ENCODE measurements around the gene PDE11A. TPM values are rescaled to one million over a fixed set of nuclear protein-coding genes. Genes with fewer than 3 reads are reported as not detected.

PDE11A gene
- total RNA-seq, 1 donor from 2014 or later = 2.8 TPM

DNA sequence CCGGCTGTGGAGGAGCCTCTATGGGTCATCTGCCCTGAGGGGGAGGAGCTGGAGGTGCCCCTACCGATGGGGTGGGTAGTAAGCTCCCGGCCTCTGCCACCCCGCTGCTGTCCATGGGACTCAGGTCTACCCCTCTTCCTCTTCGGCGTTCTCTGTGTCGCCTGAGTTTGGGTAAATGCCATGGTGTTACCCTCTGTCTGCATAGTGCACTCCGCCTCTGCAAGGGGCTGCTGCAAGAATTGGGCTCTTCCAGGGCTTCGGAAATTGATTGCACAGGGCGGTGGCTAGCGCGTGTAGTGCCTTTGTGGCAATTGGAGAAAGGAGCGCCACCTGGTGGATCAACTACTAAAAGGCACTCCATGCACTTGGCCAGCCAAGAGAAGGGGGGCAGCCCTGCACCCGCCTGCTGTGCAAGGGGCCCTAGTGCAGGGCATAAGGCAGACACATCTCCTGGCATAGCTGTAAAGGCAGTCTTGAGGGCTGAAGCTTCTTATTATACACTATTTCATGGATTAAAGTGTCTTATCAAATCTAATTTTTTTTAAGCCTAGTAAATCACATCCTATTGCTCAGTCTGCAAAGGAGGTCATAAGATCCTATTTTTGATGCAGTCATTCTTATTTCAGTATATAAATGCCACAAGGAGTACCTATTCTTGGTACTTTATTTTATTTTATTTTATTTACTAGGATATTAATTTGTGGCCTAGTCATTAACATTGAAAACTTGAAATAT, 308.9 kb downstream of the PDE11A start:
- peak; percentile 79 for DNase-seq (ENCODE audit: low spot score)

DNA sequence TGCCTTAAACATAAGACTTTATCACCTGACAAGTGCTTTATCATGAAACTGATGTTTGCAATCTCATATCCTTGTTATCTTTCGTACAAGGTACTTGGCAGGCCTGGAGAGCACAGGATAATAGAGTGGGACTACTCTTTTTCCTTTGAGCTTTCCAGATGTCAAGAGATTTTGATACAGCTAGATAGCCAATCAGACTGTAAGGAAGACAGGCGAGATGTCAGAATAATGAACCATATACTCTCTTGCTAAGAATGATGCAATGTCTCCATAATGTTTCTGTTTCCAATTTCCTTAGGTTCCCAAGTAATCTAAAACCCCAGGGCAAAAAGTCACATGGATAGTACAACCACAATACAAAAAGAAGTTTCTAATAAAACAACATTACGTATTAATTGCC, 313.1 kb downstream of the PDE11A start:
- DNase-seq (ENCODE audit: low spot score) = no peak

DNA sequence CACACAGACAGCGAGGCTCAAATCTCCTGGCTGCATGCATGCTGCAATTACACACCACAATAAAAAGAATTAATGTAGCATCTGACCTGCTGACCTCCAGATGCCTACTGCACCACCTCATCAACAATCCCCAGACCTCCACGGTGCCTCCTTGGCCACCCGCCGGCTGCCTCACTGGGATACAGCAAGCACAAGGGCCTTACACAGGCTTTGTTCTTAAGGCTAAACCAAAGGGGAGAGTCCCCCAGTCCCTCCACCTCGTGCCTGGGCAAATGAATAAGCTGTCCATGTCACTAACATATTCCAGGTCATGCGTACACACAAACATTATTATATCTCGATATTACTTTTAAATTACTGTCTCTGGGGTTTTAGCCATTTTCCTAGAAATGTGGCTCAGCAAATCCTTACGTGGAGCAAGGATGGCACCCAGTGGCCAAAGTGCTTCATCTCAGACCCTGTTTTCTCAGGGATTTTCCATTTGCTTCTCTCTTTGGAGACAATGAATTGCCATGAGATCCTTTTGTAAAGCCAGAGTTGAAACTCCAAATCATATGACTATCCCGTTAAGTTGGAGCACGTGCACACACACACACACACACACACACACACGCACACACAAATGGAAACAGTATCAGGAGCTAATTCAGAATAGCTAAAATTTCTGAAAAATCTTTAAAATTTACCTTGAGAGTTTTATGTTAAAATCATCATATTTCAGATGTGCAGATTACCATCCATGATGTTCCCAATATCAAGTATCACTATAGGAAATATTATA, 313.8 kb downstream of the PDE11A start:
- DNase-seq (ENCODE audit: low spot score) = peak; percentile 17

DNA sequence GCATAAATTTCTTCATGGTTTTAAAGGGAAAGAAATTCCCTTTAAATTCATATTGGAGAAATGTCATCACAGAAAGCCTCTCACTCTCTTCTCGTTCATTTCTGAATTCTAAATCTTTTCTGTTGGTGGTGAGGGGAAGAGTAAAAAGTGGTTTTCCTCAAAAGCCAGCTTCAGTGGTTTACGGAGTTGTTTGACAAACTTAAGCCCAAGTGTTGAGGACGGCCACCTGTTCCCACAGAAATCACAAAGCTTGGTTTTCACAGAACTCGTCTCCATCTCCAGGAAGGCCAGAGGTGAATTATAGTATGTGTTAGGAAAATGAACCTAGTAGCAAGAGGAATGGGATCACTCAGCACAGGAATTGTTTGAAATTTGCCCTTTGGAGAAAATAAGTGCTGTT, 316.2 kb downstream of the PDE11A start:
- no peak for DNase-seq (ENCODE audit: low spot score)

DNA sequence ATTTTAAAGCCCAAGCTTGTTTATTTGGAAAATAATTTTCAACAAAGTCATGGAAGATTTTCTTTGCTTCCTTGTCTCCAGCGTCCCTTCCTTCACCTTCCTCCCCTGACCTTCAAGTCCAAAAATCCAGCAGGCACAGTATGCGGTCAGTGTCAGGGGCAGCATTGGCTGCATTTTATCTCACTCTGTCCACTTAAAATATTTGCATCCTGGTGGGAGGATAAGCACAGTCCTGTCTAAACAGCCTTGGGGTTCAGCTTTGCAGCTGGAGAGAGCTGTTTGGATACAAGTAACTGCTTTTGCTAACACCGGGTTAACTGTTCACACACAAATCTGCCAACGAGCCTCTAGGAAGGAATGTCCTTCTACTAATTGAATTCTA, 318.1 kb downstream of the PDE11A start:
- DNase-seq (ENCODE audit: low spot score) = no peak

DNA sequence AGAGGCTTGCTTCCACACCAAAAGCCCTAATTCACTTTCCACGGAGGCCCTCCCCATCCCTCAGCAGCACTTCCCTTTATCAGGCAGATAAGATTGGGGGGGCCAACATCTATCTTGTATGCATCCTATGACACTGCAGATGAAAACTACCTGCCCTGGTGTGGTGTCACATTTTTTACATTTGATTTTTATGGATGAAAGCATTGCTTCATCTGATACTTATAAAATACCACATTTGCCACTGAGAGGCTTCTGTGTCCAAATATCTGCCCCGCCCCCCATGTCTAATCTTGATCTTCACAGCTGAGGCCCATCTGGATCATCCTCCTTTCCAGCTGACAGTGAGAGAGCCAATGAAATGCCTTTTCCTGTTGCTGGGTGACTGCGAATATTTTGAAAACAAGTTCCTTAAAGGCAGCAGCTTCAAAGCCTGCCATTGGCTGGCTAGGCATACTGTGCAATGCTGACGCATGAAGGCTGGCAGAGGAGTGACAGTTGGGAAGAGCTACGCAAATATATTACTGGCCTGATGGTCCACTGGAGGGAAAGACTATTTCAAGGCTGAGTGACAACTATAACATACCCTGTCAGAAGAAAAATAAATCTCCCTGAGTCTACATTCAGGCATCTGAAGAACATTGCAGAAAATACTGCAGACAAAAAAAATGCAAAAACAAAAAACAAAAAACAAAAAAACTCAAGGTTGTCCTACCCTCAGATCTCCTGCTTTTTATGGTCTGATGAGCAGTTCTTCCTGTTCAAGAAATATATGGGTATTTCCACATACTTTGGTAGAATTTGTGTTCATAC, 318.7 kb downstream of the PDE11A start:
- peak; percentile 70 for DNase-seq (ENCODE audit: low spot score)

DNA sequence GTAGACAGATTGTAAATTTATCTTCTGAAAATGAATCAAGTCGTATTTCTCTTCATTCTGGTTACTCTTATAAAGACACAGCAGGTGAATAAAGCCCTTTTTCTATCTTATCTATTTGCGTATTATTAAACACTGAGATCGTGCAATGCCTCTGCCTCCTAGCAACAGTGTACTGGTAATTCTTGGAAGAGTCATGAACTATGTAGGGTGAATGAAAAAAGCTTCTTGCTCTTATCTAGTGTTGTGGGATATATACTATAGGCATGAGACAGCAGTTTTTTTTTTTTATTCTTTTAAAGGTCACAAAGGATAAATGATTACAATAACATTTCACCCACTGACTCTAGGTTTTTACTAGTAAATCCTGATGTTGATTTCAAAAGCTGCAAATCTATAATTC, 324.2 kb downstream of the PDE11A start:
- no peak for DNase-seq (ENCODE audit: low spot score)

DNA sequence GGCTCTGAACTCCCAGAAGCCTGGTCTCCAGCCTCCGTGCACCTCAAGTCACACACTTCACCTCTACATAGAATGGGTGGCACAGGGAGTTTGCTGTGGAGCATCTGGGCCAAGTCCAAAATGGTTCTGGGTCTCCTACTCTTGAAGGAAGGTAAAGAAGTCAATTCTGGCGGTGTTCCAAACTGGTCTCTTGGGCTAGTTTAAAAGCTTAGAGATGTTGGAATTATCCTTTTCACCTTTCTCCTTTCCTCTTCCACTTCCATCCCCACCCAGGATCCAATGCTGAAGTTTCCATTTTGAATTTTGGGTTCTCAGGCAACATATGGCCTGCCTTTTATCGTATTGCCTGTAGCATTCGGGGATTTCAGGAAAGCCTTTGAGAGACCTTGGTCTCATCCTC, 325.2 kb downstream of the PDE11A start:
- DNase-seq (ENCODE audit: low spot score) = no peak

DNA sequence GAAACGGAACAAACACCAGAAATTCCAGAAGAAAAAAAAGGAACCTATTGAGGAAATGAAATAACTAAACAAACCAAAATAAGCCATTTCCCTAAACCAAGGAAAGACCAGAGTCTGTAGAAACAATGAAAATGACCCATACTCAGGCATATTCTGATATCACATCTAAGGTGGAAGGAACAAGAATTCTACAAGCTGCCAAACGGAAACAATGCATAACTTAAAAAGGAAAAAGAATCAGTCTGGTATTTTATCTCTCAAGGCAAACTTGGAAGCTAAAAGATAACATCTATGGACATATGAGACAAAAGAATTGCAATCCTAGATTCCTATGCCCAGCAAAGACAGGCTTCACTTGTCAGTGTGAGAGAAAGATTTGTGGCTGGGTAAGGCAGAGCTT, 326.2 kb downstream of the PDE11A start:
- no peak for DNase-seq (ENCODE audit: low spot score)

DNA sequence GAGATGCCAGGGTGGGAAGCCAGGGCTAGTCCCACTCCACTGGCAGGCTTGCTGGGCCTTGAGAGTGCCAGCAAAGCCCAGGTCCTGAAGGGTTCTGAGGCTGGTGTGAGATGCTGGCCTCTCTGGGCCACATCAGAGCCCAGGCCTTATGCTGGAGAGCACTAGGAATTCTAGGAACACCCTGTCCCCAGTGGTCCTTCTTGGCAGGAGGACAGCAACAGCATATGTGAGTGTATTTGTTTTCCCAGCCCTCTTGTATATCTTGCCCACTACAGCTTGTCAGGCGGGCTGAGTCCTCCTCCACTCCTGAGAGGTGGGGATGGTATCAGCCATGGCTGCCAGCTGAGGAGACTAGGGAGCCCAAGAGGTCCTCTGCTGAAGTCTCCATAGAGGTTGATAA, 327.0 kb downstream of the PDE11A start:
- DNase-seq (ENCODE audit: low spot score) = no peak

DNA sequence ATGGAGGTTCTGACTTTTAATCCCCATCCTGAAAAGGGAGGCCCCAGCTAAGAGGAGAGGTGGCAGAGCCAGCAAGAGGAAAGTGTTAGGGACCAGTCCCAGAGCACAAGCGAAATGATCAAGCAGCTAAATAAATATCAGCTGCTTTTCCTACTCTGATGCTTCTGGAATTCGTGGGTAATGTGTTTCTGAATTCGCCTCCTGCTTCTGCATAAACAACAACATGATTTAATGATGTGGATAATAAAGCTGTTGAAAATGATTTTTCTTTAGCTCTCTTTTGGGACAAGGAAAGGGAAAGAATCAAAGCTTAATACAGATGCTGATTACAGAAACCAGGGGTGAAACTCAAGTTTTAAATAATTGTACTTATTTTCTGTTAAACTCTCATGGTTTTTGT, 329.7 kb downstream of the PDE11A start:
- no peak for DNase-seq (ENCODE audit: low spot score)

DNA sequence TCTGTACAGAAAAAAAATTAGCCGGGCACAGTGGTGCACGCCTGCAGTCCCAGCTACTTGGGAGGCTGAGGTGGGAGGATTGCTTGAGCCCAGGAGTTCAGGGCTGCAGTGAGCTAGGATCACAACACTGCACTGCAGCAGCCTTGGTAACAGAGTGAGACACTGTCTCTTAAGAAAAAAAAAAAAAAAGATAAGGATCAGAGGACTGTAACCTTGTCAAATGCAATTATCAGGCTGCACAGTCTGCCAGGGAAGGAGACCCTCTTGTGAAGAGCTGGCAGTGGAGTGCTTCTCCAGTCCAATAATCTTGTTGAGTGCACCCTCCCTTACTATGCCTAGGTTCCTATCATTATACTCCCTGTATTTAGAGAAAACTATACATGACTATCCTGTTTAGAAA, 330.7 kb downstream of the PDE11A start:
- DNase-seq (ENCODE audit: low spot score) = no peak

DNA sequence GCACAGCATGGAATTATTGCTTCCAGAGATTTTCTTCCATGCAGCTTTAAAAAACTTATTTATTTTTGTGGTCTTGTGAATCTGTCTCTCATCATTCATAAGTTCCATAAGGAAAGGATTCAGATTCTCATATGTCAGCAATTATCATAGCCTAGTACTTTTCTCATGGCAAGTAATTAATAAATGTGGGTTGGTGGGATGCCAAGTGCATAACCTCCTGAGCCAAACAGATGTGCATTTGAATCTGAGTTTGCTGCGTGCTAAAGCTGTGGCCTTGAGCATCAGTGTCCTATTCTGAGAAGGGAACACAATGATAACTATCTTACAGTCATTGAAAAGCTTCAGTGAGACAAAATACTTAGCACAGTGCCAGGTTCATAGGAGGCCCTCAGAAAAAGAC, 331.9 kb downstream of the PDE11A start:
- DNase-seq (ENCODE audit: low spot score) = no peak

DNA sequence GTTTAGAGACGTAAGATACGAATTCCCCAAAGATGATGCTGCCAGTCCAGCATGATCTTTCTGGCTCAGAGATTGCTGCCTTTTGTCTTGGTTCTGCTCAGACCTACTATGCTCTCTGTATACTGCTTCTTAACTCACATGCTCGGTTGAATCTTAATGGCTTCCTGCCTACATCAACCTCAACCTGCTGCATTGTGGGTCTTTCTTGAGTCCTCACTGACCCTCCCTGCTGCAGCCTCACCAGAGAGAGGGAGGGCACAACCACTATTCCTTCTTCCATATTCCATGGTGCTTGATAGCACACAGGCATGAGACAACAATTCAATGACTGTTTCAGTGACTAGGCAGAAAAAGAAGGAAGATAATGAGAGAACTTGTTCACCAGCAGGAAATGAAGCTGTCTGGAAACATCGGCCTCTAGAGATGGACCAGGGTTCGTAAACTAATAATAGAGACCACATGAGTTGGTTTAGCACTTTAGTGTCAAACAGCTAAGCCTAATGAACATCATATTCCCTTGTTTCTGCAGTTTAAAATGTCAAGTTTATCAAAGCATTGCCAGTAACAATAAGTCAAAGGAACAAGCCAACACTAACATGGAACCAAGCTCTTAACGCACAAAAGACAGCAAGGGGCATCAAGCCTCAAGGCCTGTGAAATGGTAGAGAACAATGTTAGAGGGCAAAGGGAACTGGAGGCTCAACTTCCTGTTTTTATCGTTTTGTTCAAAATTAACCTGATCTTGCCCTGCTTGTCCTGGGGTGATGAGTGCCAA, 333.9 kb downstream of the PDE11A start:
- no peak for DNase-seq (ENCODE audit: low spot score)

DNA sequence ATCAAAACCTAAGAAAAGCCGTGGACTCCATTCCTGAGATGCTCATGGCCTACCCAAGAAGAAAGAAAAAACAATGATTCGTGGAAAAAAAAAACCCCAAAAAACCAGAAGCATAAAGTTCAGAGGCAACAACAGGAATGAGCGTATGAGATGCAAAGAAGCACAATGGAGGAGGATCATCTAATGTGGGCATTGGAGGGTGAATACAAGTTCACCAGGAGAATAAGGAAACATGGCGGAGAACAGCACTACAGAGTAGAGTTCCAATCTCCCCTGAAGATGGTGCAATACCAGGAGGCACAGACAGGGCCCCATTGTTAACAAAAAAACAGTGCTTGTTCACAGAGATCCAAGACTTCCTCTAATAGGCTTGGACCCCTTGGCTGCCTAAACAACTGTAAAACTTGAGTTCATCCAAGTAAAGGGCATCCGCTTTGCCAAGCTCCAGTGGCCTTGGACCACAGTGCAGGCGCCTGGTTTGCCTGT, 337.2 kb downstream of the PDE11A start:
- no peak for DNase-seq (ENCODE audit: low spot score)

DNA sequence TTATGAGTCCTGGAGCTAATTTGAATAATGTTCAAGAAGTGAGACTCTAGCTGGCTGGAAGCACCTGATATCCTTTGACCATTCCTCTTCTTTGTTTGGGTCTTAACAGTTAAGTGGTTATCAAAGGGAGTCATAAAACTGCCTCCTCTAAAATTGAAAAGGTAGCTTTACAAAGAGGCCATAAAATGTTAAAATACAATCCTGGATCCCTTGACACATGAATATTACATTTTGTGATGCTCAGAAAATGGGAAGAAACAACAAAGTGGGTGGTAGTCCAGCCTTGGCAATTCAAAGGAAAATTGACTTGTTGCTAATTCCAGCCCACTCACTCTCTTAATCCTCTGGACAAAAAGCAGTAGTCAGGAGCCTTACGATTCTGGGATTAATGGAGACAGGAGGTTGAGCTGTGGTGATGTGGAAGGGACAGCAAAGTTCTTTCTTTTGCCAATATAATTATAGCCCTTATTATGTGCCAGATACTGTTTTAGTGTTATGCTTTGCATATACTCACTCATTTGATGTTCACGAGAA, 339.2 kb downstream of the PDE11A start:
- no peak for DNase-seq (ENCODE audit: low spot score)

DNA sequence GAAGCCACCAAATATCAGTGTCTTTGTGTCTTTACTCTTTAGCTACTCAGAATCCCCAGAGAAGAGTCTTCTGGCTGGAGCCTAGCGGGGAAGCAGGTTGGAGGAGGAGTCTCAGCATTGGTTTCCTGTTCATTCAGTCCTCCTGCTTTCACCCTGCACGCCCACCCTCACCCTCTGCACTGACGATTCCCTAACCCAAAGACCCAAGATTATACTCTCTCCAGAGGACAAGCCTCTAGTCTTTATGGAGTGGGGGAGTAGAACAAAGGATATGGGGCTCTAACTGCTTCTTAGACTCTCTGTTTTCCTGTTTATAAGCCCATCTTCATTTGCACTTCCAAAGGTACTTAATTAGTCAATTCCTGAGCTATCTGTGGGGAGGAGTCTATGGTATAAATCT, 341.2 kb downstream of the PDE11A start:
- no peak for DNase-seq (ENCODE audit: low spot score)

DNA sequence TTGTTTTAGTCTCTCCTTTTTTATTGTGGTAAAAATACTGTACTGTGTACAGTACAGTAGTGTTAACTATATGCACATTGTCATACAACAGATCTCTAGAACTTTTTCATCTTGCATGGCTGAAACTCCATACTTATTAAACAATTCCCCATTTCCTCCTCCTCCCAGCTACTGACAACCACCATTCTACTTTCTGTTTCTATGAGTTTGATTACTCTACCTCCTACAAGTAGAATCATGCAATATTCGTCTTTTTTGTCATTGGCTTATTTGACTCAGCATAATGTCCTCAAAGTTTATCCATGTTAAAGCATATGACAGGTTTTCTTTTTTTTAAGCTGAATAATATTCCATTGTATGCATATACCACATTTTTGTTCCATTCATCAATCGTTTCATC, 341.8 kb downstream of the PDE11A start:
- DNase-seq (ENCODE audit: low spot score) = no peak

DNA sequence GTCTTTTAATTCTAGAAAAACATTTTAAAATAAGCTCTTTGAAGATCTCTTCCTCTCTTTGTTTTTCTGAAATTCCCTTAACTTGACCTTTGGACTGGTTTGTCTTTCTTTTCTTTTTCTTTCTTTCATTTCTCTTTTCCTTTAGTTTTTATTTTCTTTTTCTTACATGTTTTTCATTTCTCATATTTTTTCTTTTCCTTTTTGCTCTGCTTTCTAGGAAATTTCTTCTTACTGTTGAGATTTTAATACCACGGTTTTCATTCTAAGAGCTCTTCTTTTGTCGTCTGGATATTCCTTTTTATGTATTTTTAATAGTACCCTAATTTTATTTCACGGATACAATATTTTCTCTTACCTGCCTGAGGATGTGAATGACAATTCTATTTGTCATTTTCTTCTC, 342.2 kb downstream of the PDE11A start:
- DNase-seq (ENCODE audit: low spot score) = no peak

DNA sequence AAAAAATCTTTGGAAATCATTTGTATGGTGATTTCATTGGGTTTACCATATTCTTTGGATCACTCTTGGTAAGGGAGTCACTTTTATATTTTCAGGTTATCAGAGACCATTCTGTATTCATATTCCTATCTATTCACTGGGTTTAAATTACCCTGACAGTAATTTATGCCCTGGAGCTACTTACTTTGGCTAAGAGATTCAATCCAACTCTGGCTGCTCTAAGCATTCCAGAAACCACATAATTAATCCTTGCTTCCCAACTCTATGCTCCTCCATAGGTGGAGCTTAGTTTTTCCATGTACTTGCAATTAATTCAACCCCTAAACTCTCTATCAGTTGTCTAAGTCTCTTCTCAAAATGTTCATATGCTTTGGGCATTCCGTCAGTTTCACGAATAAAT, 343.7 kb downstream of the PDE11A start:
- no peak for DNase-seq (ENCODE audit: low spot score)

DNA sequence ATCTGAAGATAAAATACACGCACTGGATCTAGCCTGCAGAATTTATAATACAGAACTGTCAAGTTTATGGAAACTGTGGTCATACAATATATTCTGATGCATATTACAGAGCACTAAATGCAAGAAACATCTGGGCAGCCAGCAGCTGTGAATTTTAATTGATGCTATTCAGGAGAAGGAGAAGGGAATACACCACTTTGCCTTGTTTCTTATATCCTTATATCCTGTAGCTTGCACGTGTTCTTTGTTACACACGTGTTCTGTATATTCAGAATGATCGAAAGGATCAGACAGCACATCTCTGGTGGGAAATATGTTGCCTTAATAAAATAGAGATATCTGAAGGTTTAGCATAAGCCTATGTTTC, 344.2 kb downstream of the PDE11A start:
- no peak for DNase-seq (ENCODE audit: low spot score)
